Myocyte (in vitro differentiated cells): ENCODE results near the gene LAMC1. TPM values are rescaled to one million over a fixed set of nuclear protein-coding genes. Genes with fewer than 3 reads are reported as not detected.

ENCODE experiments used
- DNase-seq: peaks from one replicate; pipeline ENCODE4 v3.0.0-alpha.2; 2012; ENCODE audit warnings: low read depth
- total RNA-seq: library from RNA; depleted of rRNA; stranded (reverse); fragments of >200 nt; gene quantifications from 2 replicates; pipeline ENCODE4 v1.2.3, GENCODE V29; 2014

Gene LAMC1
- total RNA-seq, 1 donor from 2014 or later = 303 TPM

DNA sequence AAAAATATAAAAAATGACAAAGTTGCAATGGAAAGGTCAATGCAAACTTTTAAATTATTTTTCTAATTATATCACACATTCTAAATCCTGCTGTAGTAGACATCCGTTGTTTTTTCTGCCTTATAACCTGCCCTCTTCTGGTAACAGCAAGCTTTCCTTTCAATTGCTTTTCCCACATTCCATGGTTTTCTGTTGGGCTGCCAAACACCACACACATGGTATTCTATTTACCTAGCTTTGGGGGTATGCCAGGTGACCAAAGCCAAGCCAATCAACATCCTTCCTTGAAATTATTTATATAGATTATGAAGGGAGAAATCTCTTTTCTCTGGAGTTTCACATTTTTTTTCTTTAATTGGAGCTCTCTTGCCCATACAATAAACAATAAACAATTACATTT lies 3.4 kb upstream of the LAMC1 start:
- no peak for DNase-seq

DNA sequence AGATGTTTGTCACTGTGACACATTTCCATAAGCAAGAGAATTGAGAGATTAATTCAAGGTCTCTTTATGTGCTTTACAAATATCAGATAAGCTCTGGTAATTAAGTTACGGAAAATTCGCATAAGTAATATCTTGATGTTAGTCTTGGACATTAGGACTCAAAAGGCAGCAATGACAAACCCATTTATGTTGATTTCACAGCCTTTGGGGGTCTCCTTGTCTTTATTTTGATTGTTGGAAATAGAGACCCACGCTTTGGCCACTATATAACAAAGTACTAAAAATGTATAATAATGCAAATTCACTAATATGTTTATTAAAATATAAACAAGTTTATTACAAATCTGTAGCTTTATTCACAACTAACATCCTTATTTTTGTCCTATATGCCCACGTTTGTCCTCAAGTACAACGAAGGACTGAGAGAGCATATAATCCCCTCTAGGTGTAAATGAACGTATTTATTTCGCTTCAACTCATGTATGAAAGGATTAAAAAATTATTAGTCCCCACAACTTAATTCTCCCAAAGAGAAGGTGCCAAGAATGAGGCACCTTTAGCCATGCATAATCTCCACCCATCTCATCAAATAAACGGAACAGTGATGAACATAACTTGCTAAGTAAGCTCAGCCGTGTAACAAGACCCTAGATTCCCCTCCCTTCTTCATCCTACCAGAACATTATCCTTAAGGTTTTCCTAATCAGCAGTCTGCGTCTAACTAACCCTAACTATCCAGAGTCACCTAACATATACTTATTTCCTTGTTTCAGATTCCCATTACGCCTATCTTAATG lies 1.6 kb upstream of the LAMC1 start:
- DNase-seq = no peak

DNA sequence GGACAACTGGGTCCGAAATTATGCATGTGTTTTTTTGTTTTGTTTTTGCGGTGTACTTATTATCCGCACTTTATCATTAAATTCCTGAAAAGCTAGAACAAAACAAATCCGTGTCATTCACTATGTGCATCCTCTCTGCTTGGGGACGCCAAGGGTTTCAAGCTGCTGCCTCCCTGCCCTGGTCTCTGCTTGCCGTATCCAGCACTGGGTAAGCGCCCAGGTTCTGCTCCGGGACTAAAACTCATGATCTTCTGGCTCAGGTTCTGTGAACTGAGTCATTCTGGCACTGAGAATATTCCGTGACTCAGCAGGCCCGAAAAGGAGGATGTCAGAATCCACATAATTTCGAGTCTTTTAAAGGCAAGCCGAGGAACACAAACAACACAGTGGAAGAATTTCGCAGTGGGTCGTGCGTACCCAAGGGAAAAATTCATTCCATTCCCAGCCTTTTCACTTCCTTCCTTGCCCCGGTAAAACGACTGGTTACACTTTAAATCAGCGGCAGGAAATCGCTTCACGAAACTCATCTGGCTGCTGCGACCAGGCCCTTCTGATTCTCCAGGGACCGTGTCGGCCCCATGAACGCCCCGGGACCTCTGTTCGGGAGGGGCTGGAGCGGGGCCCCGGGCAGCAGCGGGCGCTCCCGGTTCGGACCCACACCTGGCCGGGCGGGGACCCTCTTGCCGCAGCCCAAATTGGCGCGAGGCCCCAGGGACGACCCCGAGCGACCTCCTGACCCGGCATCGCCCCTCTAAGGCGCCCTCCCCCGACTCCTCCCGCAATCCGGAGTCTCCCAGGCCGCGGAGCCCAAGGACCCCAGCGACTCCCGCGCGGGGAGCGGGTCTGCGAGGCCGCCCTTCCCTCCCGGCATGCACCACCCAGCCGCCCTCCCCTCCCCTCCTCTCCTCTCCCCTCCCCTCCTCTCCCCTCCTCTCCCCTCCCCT lies 746 bp upstream of the LAMC1 start:
- DNase-seq = peak; percentile 96

DNA sequence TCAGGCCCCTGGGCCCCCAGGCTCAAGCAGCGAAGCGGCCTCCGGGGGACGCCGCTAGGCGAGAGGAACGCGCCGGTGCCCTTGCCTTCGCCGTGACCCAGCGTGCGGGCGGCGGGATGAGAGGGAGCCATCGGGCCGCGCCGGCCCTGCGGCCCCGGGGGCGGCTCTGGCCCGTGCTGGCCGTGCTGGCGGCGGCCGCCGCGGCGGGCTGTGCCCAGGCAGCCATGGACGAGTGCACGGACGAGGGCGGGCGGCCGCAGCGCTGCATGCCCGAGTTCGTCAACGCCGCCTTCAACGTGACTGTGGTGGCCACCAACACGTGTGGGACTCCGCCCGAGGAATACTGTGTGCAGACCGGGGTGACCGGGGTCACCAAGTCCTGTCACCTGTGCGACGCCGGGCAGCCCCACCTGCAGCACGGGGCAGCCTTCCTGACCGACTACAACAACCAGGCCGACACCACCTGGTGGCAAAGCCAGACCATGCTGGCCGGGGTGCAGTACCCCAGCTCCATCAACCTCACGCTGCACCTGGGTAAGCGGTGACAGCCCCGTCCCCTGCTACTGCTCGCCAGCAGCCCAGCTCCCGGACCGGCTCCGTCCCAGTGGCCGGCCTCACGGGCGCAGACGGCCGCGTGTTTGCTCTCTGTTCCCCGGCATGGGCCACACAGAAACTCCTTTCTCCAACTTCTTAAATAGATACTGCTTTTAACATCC lies 539 bp downstream of the LAMC1 start:
- peak; percentile 65 for DNase-seq

DNA sequence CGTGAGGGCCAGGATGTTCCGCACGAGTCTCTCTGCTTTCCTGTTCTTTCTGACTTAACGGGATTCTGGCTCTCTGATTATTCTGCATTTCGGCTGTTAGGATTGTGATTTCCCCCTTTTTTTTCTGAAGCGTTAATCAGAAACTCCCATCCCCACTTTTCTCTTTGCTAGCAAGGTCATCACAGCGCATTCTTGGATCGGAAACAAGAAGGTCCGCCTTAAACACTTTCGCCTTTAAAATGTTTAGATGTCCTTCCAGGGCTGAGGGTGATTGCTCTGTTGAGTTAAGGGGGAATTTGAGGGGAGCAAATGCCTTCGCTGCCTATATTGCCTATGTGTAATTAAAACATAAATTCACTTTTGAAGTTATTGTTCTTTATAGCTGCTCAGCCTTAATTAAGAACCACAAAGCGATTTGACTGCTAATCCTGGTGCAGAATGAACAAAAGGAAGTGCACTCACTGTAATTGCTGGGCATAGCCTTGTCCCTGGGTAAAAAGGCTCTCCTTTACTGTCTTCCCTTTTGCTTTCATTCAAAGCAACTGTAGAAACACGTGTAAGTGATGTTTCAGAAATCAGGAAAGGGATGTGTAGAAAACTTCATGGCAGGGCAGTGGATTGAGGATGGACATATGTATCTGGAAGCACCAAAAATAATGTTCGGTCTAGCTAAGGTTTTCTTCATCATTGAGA lies 1.2 kb downstream of the LAMC1 start:
- DNase-seq = no peak

DNA sequence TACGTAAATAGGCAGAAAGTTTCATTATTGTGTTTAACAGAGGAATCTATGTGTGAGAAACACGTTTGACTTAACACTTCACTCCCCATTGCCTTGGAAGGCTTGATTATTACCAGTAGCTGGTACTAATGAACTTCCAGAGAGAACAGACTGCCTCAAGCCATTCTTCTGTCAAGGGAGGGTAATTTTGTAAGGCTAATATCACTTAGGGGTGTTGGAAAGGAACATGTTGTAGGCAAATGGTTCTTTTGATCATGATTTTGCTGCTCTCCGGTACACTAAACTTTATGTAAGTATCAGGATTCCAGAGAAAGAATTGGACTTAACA lies 1.8 kb downstream of the LAMC1 start:
- DNase-seq = no peak

DNA sequence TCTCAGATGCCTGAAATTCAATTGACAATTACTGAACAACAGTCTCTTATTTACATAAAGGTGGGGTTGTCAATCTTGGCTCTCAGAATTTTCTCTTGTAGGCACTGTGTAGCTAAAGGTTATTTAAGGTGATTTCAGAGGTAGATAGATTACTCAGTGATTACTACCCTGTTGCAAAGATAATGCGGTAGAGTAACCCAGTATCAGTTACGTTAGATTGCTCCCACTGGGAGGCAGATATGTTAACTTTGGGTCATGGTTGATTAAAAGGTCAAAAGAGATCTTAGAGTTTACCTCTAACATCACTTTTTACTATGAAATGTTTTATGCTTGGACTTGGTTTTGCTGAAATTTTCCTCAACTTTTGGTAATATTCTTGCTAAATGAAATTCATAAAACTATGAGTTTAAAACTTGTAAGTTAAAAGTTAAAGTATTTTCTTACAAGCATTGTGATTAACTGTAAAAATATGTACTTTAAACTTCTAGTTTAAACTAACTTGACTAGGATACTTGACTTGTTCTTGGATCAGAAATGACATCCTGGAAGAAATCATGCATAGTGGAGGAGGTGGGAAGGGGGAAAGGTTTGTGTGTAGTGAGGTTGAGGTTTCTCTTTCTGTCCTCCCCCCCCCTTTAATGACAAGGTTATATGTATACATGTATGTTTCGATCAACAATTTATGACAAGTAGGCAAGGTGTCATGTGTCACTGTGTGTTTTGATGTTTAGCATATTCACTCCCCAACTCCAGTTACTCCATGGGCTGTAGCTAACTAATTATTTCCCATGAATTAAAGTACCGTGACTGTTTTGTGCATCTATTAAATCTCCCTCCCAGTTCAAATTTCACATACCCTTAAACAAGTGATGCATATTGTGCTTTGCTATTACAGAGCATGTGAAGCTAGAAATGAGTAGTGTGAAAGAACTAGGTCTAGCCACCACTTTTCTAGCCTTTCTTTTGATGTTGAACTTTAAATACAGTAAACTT lies 2.9 kb downstream of the LAMC1 start:
- no peak for DNase-seq

DNA sequence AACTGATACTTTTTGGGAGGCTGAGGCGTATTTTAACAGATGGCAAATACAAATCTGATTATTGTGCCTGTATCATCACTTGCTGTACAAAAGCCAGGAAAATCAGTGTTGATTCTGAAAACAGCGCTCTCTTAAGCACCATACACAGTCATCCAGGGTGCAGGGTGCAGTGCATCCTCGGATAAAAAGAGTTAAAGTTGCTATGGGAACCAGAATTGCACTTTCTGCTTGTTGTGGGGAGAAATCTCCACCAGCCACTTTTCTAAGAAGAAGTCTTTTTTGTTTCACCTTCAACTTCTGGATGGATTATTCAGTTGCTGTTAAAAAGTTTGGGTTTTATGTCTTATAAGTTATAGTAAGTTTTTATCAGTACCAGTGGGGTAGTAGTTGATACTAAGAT lies 3.8 kb downstream of the LAMC1 start:
- DNase-seq = no peak

DNA sequence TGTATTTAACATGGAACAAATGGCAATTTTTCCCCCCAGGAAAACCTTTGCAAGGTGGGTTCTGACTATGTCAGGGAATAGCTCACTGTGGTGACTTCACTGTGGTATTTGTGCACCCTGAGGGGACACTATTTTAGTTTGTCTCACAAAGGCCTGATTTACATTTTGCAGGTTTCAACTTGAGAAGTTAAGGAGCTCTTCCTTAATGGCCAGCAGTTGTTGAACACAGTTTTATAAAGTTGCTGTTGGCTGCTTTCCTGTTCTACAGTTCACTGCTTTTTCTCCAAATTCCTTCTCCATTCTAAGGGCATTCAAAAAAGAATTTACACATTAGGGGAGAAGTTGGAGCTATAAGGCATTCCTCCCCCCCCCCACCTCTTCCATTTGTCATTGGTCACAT lies 4.6 kb downstream of the LAMC1 start:
- no peak for DNase-seq

DNA sequence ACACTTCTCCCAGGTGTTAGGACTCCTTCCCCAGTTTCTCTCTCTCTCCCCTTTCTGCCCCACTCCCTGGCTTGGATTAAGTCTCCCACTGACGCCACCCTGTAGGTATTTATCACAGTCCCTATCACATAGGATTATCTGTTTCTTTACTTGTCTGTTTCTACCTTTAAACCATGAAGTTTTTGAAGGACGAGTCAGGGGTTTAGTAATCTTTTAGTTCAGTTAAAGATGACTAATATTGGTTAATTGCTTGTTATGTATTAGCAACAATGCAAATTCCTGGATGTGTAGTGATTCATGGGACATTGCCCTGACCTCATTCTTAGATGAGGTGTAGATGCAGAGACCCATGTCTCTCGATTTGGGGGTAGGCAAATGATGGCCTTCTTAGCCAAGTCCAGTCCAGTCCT lies 6.4 kb downstream of the LAMC1 start:
- DNase-seq = no peak

DNA sequence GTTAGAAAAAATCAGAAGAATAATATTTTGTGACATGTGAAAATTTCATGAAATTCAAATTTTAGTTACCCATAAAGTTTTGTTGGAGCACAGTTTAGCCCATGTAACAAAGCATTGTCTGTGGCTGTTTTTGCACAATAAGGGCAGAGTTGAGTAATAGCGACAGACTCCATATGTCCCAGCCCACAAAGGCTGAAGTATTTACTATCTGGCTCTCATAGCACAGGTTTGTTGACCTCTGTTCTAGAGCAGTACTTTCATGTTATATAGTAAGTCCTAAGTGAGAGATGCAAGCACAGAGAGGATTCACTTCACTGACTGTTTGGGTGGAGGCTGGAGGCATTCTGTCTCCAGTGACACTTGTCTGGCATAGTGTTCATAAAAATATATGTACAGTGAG lies 6.8 kb downstream of the LAMC1 start:
- no peak for DNase-seq

DNA sequence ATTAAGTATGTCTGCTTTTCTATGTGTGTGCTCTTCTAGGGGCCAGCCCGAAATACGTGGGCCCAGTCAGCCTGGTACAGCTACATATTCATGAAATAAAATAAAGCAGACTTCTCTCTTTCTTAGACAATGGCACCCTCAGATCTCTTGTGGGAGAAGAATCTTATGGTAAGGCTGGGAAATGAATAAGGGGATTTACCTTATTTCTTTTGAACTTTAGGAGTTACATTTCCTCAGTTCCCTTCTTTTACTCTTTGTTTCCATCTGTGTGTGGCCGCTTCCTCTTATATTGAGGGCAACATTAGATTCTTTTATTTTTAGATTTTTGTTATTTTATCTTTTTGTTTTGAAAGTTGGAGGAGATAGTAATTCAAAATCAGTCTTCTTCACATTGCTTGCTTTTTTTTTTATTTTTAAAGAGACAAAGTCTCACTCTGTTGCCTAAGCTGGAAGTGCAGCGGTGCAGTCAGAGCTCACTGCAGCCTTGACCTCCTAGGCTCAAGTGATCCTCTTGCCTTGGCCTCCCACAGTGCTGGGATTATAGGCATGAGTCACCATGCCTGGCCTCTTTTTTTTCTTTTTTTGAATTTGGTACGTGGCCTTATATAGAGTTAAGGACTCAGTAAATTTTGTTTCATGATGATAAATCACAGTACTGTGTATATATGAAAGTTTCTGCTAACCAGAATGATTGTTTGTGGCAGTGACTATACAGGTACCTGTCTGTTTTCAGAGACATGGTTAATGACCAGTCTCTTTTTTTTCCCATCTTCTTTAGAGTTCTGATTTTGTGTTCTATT lies 9.1 kb downstream of the LAMC1 start:
- DNase-seq = no peak

DNA sequence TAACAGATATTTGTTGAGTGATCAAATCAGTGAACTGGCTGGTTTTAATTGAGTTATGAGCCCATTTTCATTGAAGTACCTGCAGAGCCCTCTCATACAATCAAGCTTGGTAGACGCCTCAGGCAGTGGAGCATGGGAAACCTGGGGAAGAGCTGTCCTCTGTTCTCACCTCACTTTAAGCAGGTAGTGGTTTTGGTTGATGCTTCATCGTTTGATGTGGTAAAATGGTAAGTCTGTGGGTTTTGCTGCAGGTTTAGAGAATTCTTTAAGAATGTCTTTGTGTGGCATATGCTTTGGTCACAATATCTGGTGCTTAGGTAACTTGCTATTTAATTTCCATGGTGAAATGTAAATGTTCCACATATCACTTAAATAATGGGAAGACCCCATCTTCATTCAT lies 10.0 kb downstream of the LAMC1 start:
- DNase-seq = no peak

DNA sequence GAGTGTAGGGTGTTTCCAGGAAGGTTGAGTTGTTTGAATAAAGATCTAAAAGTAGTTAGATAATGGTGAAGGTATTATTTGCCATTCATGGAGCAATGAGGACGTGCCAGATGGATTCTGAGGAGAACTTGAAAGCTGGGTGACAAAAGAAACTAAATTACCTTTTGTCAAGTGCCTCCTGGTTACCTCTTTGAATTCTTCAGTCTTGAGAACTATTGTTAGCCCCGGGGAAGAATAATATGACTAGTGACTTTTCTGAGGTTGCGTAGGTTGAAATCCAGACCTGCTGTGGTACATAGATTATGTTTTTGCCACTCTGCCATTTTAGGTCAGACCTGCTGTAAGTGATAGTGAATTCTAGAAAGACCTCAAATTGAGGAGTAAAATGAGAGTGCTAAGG lies 11.5 kb downstream of the LAMC1 start:
- no peak for DNase-seq

DNA sequence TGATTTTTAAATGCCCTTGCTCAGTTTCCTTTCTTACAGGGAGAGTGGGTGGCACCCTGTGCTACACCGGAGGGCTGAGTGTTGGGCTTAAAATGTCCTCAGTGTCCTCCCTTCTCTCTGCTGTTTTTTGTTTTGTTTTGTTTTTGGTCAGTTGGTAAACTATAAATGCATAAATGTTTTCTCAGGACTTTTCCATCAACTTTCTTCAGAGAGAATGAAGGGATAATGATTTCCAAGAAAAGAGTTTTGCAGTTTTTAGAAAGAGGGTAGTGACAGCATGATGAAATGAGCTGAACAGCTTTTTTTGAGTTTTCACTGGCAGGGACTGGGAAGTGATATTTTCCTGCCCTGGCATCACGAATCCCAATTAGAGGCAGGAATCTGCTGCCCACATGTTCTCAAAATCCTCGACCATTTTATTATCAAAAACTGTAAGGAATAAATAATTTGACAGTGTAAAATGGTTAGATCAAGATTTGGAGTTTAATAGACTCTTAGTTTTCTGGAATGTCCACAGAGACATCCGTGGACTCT lies 15.2 kb downstream of the LAMC1 start:
- DNase-seq = no peak

DNA sequence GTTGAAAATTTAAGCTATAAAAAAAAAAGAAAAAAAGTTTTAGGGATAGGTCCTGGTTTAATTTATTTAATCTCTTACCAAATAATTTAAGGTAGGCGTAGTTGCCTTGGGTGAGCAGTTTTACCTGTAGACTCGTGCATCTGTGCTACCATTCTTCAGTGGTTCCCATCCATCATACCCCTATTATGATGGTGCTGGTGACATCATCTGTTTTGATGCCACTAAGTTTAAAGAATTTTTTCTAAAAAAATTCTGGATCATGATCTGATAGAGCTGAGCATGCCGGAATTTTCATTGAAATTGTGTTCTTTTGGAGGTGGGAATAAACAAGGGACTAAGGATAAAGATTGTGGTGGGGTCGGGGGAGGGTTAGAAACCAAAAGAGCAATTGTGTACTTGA lies 15.7 kb downstream of the LAMC1 start:
- DNase-seq = no peak

DNA sequence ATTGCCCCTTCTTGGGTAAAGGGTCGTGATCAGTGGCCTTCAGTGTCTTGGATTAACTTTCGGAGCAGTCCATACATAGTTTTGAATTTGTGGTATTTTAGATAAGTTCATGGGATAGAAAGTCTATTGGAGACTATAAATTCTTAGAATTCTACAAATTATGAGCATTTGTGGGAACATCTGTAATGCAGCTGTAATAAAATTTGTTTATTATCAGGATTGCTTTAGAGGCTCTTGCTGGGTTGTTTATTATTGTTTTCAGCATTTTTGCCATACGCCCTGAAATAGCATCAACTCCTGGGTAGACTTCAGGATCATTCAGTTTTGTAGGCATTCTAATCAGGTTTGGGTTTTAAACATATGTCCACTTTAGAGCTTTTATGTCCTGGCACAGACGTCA lies 16.1 kb downstream of the LAMC1 start:
- DNase-seq = no peak

DNA sequence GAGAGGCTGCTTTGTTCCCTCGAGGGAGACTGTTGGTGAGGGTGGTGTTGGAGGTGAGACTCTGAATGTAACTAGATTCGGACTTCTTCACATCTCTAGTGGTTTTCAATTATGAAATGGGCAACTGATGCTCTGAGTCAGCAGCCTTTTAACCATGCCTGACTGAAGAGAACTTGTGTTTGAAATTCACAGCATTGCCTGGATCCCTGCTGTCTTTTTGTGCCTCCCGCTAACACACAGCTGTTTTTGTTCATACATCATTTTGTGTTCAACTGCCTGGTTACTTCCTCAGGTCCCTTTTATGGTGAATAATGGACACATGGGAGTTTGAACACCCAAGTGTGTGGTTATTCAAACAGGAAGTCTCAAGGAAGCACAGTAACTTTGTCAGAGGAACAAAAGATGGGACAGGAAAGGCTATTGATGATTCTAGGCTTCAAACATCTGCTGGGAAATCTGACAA lies 16.8 kb downstream of the LAMC1 start:
- peak; percentile 93 for DNase-seq

DNA sequence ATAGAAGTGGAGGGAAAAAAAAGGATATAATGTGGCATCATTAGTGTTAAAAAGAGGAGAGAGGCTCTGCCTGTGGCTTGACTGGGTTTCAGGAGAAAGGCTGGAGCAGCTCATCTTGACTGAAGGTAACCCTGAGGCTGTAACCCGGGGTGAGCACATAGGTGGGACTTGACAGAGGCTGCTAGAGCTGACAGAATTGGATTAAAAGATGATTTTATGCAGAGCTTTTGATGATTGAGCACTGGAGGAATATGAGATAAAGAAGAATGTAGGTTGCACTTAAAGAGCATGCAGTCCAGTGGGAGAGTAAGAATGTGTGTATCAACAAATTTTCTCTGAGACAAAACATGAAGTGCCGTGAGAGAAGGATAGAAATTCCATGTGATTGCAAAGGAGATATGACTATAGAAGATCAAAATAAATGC lies 17.3 kb downstream of the LAMC1 start:
- DNase-seq = no peak
